ENCODE results near the gene MRPL40. TPM values are rescaled to one million over a fixed set of nuclear protein-coding genes. Genes with fewer than 3 reads are reported as not detected.
A peak's percentile ranks its signal among the peaks of the same experiment; 100 is the strongest.

Gene MRPL40
- total RNA-seq, 8 experiments from 2014 or later, result 30.3 to 86.6 (median 43.8) TPM

DNA sequence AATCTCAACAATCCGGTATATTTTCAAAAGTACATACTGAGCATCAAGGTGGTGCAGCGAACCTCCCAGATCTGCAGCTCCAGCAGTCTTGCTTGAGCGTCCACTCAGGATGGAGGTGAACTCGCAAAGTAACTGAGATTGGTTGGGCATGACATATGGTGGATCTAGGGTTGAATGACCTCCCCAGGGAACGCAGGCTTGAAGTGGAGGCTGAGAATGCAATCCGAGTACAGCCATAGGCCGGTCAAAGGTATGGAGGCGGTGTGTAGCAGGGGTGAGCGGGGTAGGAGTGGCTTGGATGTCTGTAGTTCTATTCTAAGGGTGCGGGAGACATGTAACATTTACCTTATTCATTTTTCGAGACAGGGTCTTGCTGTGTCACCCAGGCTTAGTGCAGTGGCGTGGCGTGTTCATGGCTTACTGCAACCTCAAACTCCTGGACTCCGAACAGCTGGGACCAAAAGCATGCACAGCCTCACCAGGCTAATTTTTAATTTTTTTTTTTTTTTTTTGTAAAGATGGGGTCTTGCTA is 15.8 kb downstream of the MRPL40 start:
- Histone ChIP-seq H3K4me3 (peak overlapping the region; percentile 78 to 97 (median 95)), H3K4me1 (replicated peaks in 1 of 2) (peaks cover 22% of the 10 kb centered on the region in 2 donors), H3K27ac (peak overlapping the region; percentile 84 to 95)
- ATAC-seq (replicated peaks in 6 of 8), result peak; percentile 26 to 68 (median 50)
- WGBS, 10 experiments, result 0 to 59% (median 10%) methylated on average over 1 to 13 of the region's 14 CpGs; no CpG with 5 or more reads in 3 of the 10 experiments
- in situ Hi-C loops (cut with MboI; ENCODE audit: low pct_unique_long_range_greater_than_20kb in 2 of 9, low sequenced_read_pairs in 9 of 9, unreplicated experiment in 9 of 9), result loop anchor here in 1 of 9 experiments (25.0 kb wide), 2 partner anchors 111 to 261 kb away; partner anchors contain the start of gene SLC25A1

DNA sequence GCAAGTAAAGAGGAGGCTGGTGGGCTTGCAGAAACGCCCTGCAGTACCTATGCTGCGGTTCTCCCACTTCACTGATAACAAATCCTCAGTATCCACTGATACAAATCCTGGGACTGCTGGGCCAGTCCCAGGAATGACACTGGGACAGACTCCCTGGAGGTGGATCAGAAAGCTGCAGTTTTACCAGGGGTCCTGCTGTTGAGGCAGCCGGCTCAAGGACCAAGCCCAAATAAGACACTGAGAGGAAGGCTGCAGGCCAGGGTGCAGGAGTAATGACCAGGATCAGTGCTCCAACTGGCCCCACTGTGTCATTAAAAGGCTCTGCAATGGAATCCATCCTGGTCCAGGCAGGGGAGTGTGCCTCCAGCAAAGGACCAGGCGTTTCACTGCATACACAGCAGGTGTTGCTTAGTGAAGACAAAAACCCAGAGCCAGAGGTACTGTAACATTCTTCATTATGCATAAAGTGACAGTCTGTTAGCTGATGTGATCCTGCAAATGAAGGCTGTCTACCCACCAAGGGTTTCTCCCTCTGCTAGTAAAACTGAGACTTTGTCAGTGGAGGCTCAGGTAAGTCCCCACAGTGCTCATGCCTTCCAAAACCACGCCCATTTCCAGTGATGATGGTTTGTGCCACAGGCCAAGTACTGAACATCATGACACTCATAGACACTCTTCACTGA is 16.5 kb downstream of the MRPL40 start:
- Histone ChIP-seq H3K4me1 (replicated peaks in 1 of 2) (peaks cover 22% of the 10 kb centered on the region in 2 donors), H3K4me3 (peak overlapping the region; percentile 78 to 97 (median 95)), H3K27ac (peak overlapping the region; percentile 84 to 95)
- in situ Hi-C loops (cut with MboI; ENCODE audit: low pct_unique_long_range_greater_than_20kb in 2 of 9, low sequenced_read_pairs in 9 of 9, unreplicated experiment in 9 of 9), result loop anchor here in 1 of 9 experiments (25.0 kb wide), 2 partner anchors 112 to 262 kb away; partner anchors contain the start of gene SLC25A1
- no peak for ATAC-seq (replicated peaks in 6 of 8)
- WGBS, 10 experiments, result 34 to 90% (median 74%) methylated on average over 1 to 4 of the region's 5 CpGs; no CpG with 5 or more reads in 2 of the 10 experiments

DNA sequence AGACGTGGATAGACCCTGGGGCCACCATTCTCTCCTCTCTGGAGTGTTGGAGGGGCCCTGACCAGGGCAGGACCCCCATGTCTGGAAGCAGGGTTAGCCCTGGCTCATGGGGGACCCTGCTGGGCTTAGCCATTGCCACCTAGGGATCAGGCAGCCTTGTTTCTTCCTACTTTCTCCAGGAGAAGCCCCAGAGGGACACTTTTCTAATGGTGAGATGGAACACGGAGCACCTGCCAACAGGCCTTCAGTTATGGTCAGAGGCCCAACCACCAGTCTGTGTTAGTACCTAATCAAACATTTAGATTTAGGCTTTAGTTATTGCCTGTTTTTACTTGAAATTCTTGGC is 17.1 kb downstream of the MRPL40 start:
- peak overlapping the region in 1 of 2 donors; percentile 9 for H3K27ac ChIP-seq
- no peak for ATAC-seq (replicated peaks in 6 of 8)
- in situ Hi-C loops (cut with MboI; ENCODE audit: low pct_unique_long_range_greater_than_20kb in 2 of 9, low sequenced_read_pairs in 9 of 9, unreplicated experiment in 9 of 9), result loop anchor here in 1 of 9 experiments (25.0 kb wide), 2 partner anchors 112 to 262 kb away; partner anchors contain the start of gene SLC25A1
- H3K4me1 ChIP-seq (replicated peaks in 1 of 2), result peaks cover 22% of the 10 kb centered on the region in 2 donors
- H3K4me3 ChIP-seq, result no peak overlapping the region
- WGBS, 10 experiments, result 50 to 100% (median 86%) methylated on average over 1 of the region's 2 CpGs; no CpG with 5 or more reads in 5 of the 10 experiments

DNA sequence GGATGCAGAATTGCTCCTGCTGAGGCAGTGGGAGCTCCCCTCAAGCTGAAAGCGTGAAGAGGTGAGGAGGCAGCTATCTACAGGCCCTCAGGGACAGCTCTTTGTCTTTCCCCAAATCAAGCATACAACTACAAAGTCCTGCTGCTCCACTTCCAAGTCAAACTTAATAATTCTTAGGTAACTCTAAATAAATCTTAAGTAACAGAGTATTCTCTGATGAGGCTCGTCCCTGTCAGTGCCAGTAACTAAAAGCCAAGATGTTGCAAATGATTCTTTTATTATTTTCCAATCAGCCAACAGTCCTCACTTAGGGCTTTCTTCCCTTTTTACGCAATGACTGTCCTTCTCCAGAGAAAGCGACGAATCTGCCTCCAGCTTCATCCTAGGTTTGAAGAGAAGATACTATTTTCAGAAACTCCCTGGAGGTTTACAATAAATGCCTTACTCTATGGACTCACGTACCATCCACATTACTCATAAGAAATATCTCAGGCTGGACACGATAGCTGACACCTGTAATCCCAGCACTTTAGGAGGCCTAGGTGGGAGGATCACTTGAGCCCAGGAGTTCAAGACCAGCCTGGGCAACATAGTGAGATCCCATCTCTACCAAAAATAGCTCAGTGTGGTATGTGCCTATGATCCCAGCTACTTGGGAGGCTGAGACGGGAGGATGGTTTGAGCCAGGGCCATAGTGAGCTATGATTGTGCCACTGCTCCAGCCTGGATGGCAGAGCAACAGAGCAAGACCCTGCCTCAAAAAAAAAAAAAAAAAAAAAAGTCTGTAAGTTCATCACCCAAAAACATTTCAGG is 18.2 kb downstream of the MRPL40 start:
- no peak overlapping the region for H3K27ac ChIP-seq
- 57 to 100% (median 87%) methylated on average over 3 to 6 of the region's 8 CpGs; no CpG with 5 or more reads in 1 of the 10 experiments for WGBS, 10 experiments
- in situ Hi-C loops (cut with MboI; ENCODE audit: low pct_unique_long_range_greater_than_20kb in 2 of 9, low sequenced_read_pairs in 9 of 9, unreplicated experiment in 9 of 9), result loop anchor here in 1 of 9 experiments (25.0 kb wide), 1 partner anchor 162 kb away; no protein-coding TSS in a partner anchor

DNA sequence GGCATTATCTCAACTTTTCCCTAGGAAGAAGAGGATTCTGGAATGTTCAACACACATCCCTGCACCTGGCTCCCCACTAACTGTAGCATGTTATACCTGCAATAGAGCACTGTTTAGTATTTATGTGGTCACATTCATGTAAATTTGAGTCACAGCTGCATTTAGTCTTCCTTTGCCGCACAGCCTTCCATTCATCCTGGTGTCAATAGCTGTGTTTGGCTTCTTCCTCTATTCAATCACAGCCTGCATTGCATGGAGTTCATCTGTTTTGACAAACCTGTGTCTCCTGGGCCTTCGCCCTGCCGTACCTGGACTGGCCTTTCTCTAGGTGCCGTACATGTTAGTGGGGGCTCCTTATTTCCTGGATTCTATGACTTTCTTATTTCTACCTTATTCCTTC is 19.2 kb downstream of the MRPL40 start:
- no peak overlapping the region for H3K4me3 ChIP-seq
- H3K4me1 ChIP-seq (replicated peaks in 1 of 2), result peaks cover 11 to 12% of the 10 kb centered on the region in 2 donors
- no peak overlapping the region for H3K27ac ChIP-seq
- WGBS, 10 experiments, result 80 to 100% (median 95%) methylated on average over 1 to 4 of the region's 4 CpGs; no CpG with 5 or more reads in 3 of the 10 experiments
- no peak for ATAC-seq (replicated peaks in 6 of 8)
- in situ Hi-C loops (cut with MboI; ENCODE audit: low pct_unique_long_range_greater_than_20kb in 2 of 9, low sequenced_read_pairs in 9 of 9, unreplicated experiment in 9 of 9), result loop anchor here in 1 of 9 experiments (25.0 kb wide), 1 partner anchor 161 kb away; no protein-coding TSS in a partner anchor

More for the DNA sequence above, 18.2 kb downstream of the MRPL40 start:
- ATAC-seq (replicated peaks in 6 of 8), result no peak
- Histone ChIP-seq H3K4me3 (no peak overlapping the region), H3K4me1 (replicated peaks in 1 of 2) (peaks cover 20 to 21% of the 10 kb centered on the region in 2 donors)

- ATAC-seq (replicated peaks in 6 of 8), result no peak
- no peak overlapping the region for H3K4me3 ChIP-seq
- 93 to 100% (median 96%) methylated on average over 1 to 3 of the region's 5 CpGs; no CpG with 5 or more reads in 5 of the 10 experiments for WGBS, 10 experiments
- in situ Hi-C loops (cut with MboI; ENCODE audit: low pct_unique_long_range_greater_than_20kb in 2 of 9, low sequenced_read_pairs in 9 of 9, unreplicated experiment in 9 of 9), result loop anchor here in 1 of 9 experiments (25.0 kb wide), 1 partner anchor 159 kb away; no protein-coding TSS in a partner anchor
- H3K4me1 ChIP-seq (replicated peaks in 1 of 2), result peaks cover 6% of the 10 kb centered on the region in 2 donors
- no peak overlapping the region for H3K27ac ChIP-seq
Measured at GRCh38 chr22:19453718-19454117, 21.4 kb downstream of the MRPL40 start.

GRCh38 chr22:19454156-19454555 is 21.8 kb downstream of the MRPL40 start:
- in situ Hi-C loops (cut with MboI; ENCODE audit: low pct_unique_long_range_greater_than_20kb in 2 of 9, low sequenced_read_pairs in 9 of 9, unreplicated experiment in 9 of 9), result loop anchor here in 1 of 9 experiments (25.0 kb wide), 1 partner anchor 158 kb away; no protein-coding TSS in a partner anchor
- WGBS, 10 experiments, result 17 to 83% (median 78%) methylated on average over 1 to 6 of the region's 6 CpGs; no CpG with 5 or more reads in 5 of the 10 experiments
- H3K4me1 ChIP-seq (replicated peaks in 1 of 2), result peaks cover 2 to 3% of the 10 kb centered on the region in 2 donors
- ATAC-seq (replicated peaks in 6 of 8), result no peak
- H3K27ac ChIP-seq, result no peak overlapping the region
- H3K4me3 ChIP-seq, result no peak overlapping the region

GRCh38 chr22:19455033-19455432 is 22.7 kb downstream of the MRPL40 start:
- H3K4me1 ChIP-seq (replicated peaks in 1 of 2), result no peaks in the 10 kb centered on the region
- no peak overlapping the region for H3K4me3 ChIP-seq
- in situ Hi-C loops (cut with MboI; ENCODE audit: low pct_unique_long_range_greater_than_20kb in 2 of 9, low sequenced_read_pairs in 9 of 9, unreplicated experiment in 9 of 9), result loop anchor here in 1 of 9 experiments (25.0 kb wide), 1 partner anchor 157 kb away; no protein-coding TSS in a partner anchor
- ATAC-seq (replicated peaks in 6 of 8), result no peak
- H3K27ac ChIP-seq, result no peak overlapping the region
- WGBS, 10 experiments, result 100% methylated on average over 1 to 2 of the region's 2 CpGs; no CpG with 5 or more reads in 4 of the 10 experiments

GRCh38 chr22:19455585-19456370 is 23.4 kb downstream of the MRPL40 start:
- in situ Hi-C loops (cut with MboI; ENCODE audit: low pct_unique_long_range_greater_than_20kb in 2 of 9, low sequenced_read_pairs in 9 of 9, unreplicated experiment in 9 of 9), result loop anchor here in 1 of 9 experiments (25.0 kb wide), 1 partner anchor 157 kb away; no protein-coding TSS in a partner anchor
- no peak overlapping the region for H3K4me3 ChIP-seq
- H3K27ac ChIP-seq, result peak overlapping the region in 1 of 2 donors; percentile 39
- WGBS, 10 experiments, result 30 to 100% (median 80%) methylated on average over 1 to 2 of the region's 4 CpGs; no CpG with 5 or more reads in 3 of the 10 experiments
- ATAC-seq (replicated peaks in 6 of 8), result no peak
- H3K4me1 ChIP-seq (replicated peaks in 1 of 2), result no peaks in the 10 kb centered on the region

DNA sequence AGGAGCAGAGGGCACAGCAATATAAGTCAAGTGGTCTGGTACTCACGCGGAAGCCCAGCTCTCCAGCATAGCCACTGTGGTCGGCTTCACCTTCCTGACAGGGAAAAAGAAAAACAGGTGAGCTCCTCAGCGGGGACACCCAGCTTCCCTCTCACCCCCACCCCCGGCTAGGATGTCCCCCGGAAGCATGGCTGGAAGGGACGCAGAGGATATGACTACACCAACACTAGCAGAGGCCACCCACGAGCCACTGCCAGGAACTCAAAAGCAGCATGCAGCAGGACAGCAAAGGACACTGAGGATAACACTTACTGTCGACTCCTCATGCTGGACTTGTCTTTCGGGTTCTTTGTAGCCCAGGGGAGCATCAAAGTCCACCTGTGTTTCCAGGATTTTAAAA is 24.2 kb downstream of the MRPL40 start:
- Histone ChIP-seq H3K4me3 (no peak overlapping the region), H3K4me1 (replicated peaks in 1 of 2) (no peaks in the 10 kb centered on the region), H3K27ac (no peak overlapping the region)
- 20 to 100% (median 95%) methylated on average over 1 to 7 of the region's 10 CpGs; no CpG with 5 or more reads in 5 of the 10 experiments for WGBS, 10 experiments
- ATAC-seq (replicated peaks in 6 of 8), result no peak
- in situ Hi-C loops (cut with MboI; ENCODE audit: low pct_unique_long_range_greater_than_20kb in 2 of 9, low sequenced_read_pairs in 9 of 9, unreplicated experiment in 9 of 9), result loop anchor here in 1 of 9 experiments (25.0 kb wide), 1 partner anchor 156 kb away; no protein-coding TSS in a partner anchor

DNA sequence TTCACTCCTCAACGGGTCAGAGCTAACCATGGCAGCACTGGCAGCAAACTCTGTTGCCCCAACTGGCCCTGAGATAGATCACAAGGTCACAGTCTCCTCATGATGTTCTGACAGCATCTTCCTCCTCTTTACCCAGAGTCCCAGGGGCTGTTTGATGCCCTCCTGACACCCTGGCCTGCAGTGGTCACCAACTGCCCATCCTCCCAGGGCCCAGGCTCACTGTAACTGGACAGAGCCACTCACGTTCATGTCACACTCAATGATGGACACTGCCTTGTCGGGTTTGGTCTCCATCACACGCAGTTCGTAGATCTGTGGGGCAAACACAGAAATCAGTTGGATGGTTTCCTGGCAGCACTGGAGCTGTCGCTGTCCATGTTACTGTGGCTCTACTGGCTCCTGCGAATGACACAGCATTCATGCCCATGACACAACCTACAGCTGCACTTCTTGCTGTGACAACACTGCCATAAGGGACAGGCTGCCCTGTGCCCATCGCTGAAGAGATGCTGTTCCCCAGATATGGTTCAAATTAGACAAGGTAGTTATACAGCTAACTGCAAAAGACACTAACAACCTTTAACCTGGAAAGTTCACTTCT is 25.6 kb downstream of the MRPL40 start:
- Histone ChIP-seq H3K27ac (no peak overlapping the region), H3K4me1 (replicated peaks in 1 of 2) (no peaks in the 10 kb centered on the region), H3K4me3 (no peak overlapping the region)
- 97 to 100% (median 100%) methylated on average over 1 to 6 of the region's 8 CpGs; no CpG with 5 or more reads in 5 of the 10 experiments for WGBS, 10 experiments
- ATAC-seq (replicated peaks in 6 of 8), result no peak
- in situ Hi-C loops (cut with MboI; ENCODE audit: low pct_unique_long_range_greater_than_20kb in 2 of 9, low sequenced_read_pairs in 9 of 9, unreplicated experiment in 9 of 9), result loop anchor here in 1 of 9 experiments (25.0 kb wide), 1 partner anchor 154 kb away; no protein-coding TSS in a partner anchor

Data from motor neuron (in vitro differentiated cells).